Measurements from ENCODE around the gene VWC2L. TPM values are rescaled to one million over a fixed set of nuclear protein-coding genes. Genes with fewer than 3 reads are reported as not detected.

The VWC2L gene
- total and polyA plus RNA-seq, 2 donors (not counting 1 experiment from before 2014, with no cell fraction given): not detected

DNA sequence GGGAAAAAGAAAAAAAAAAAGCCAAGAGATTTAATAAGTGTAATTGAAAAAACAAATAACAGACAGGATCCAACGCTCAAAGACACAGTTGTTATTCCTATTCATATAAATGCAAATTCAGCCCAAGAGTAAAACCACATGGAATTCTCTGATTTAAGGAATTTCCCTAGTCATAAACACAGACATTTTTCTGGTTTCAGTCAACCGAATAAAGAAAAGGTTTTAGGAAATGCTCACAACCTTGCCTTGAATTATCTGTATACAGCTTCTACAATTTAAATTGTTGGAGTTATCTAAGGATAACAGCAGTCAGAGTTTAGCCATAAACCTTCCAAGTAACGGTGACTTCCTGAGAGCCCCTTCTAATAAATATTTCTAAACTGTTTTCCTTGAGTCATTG is 122.7 kb downstream of the VWC2L start:
- no peak overlapping the region for H2AFZ ChIP-seq (ENCODE audit: insufficient read depth, low read depth, low read length, poor library complexity, severe bottlenecking)
- no peaks in the 10 kb centered on the region for H3K9me3 ChIP-seq (ENCODE audit: control extremely low read depth in 1 of 3, control insufficient read depth in 2 of 3, insufficient read depth in 1 of 3, low read length in 2 of 3)
- no peak overlapping the region for H3K9ac ChIP-seq (ENCODE audit: low read length)
- intact Hi-C loops (cut with micrococcal nuclease): no loop called here
- no peaks in the 10 kb centered on the region for H3K79me2 ChIP-seq (ENCODE audit: control insufficient read depth, insufficient read depth, low read length)
- no peaks in the 10 kb centered on the region for H3K36me3 ChIP-seq (replicated peaks in 1 of 2; ENCODE audit: control extremely low read depth in 1 of 2, control insufficient read depth in 1 of 2, extremely low read depth in 1 of 2, insufficient read depth in 2 of 2, low read length in 1 of 2)
- Mint-ChIP-seq H3K4me1 (no peaks in the 10 kb centered on the region), H3K27ac (no peak overlapping the region), H3K4me3 (no peak overlapping the region), H3K9me3 (ENCODE audit: insufficient read depth) (no peaks in the 10 kb centered on the region), H3K27me3 (peaks cover 3% of the 10 kb centered on the region)
- no CpG with 5 or more reads among the region's 3 CpGs for WGBS (ENCODE audit: insufficient coverage)
- no peak for DNase-seq
- TF ChIP-seq, protein P1, sequence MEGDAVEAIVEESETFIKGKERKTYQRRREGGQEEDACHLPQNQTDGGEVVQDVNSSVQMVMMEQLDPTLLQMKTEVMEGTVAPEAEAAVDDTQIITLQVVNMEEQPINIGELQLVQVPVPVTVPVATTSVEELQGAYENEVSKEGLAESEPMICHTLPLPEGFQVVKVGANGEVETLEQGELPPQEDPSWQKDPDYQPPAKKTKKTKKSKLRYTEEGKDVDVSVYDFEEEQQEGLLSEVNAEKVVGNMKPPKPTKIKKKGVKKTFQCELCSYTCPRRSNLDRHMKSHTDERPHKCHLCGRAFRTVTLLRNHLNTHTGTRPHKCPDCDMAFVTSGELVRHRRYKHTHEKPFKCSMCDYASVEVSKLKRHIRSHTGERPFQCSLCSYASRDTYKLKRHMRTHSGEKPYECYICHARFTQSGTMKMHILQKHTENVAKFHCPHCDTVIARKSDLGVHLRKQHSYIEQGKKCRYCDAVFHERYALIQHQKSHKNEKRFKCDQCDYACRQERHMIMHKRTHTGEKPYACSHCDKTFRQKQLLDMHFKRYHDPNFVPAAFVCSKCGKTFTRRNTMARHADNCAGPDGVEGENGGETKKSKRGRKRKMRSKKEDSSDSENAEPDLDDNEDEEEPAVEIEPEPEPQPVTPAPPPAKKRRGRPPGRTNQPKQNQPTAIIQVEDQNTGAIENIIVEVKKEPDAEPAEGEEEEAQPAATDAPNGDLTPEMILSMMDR (IDR thresholded peaks at IDR 0.05): no peak
- no peak overlapping the region for H3K27ac ChIP-seq (ENCODE audit: low read length in 2 of 2)
- CTCF ChIA-PET: no interaction called here
- no peak overlapping the region for H3K4me3 ChIP-seq (ENCODE audit: control extremely low read depth in 1 of 5, extremely low read depth in 1 of 5, insufficient read depth in 1 of 5, low read depth in 2 of 5, low read length in 4 of 5)
- no peak overlapping the region for H3K4me2 ChIP-seq (replicated peaks; ENCODE audit: low read depth, low read length, poor library complexity, severe bottlenecking)
- H3K27me3 ChIP-seq (replicated peaks in 1 of 4; ENCODE audit: control extremely low read depth in 1 of 4, control insufficient read depth in 3 of 4, insufficient read depth in 4 of 4, low read length in 3 of 4): no peaks in the 10 kb centered on the region
- POLR2A ChIA-PET: no interaction called here
- no peaks in the 10 kb centered on the region for H4K20me1 ChIP-seq (ENCODE audit: control insufficient read depth, insufficient read depth, low read length, poor library complexity, severe bottlenecking)
- H3K4me1 ChIP-seq (ENCODE audit: control insufficient read depth in 2 of 2, insufficient read depth in 2 of 2, low read length in 2 of 2): no peaks in the 10 kb centered on the region
- ATAC-seq (ENCODE audit: low read depth): no peak

DNA sequence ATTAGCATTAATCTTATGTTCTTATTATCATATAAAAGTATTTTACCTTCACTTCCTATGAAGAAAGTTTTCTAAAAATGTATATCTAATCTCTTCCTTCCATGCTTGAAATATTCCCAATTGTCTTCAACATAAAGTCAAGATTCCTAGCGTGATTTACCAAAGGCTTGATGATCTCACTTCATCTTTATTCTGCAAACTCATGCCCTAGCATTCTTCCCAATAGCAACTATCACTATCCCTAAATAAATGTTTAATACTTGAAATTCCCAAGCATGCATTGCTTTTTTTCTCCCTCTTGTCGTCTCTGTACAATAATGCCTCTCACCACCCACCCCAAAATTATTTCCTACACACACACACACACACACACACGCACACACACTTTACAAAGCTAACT is 125.8 kb downstream of the VWC2L start:
- Mint-ChIP-seq H3K9me3 (ENCODE audit: insufficient read depth) (no peaks in the 10 kb centered on the region), H3K4me3 (no peak overlapping the region), H3K4me1 (no peaks in the 10 kb centered on the region), H3K27ac (no peak overlapping the region), H3K27me3 (peaks cover 3% of the 10 kb centered on the region)
- H3K27me3 ChIP-seq (replicated peaks in 1 of 4; ENCODE audit: control extremely low read depth in 1 of 4, control insufficient read depth in 3 of 4, insufficient read depth in 4 of 4, low read length in 3 of 4): no peaks in the 10 kb centered on the region
- H3K9ac ChIP-seq (ENCODE audit: low read length): no peak overlapping the region
- ChIA-PET POLR2A (no interaction called here), CTCF (no interaction called here)
- TF ChIP-seq, protein P1 (IDR thresholded peaks at IDR 0.05): no peak
- no peak overlapping the region for H3K4me2 ChIP-seq (replicated peaks; ENCODE audit: low read depth, low read length, poor library complexity, severe bottlenecking)
- no peaks in the 10 kb centered on the region for H3K36me3 ChIP-seq (replicated peaks in 1 of 2; ENCODE audit: control extremely low read depth in 1 of 2, control insufficient read depth in 1 of 2, extremely low read depth in 1 of 2, insufficient read depth in 2 of 2, low read length in 1 of 2)
- no peaks in the 10 kb centered on the region for H3K79me2 ChIP-seq (ENCODE audit: control insufficient read depth, insufficient read depth, low read length)
- H3K4me1 ChIP-seq (ENCODE audit: control insufficient read depth in 2 of 2, insufficient read depth in 2 of 2, low read length in 2 of 2): no peaks in the 10 kb centered on the region
- H2AFZ ChIP-seq (ENCODE audit: insufficient read depth, low read depth, low read length, poor library complexity, severe bottlenecking): no peak overlapping the region
- H4K20me1 ChIP-seq (ENCODE audit: control insufficient read depth, insufficient read depth, low read length, poor library complexity, severe bottlenecking): no peaks in the 10 kb centered on the region
- no peak overlapping the region for H3K27ac ChIP-seq (ENCODE audit: low read length in 2 of 2)
- 96% methylated on average over 3 of the region's 3 CpGs for WGBS (ENCODE audit: insufficient coverage)
- no peaks in the 10 kb centered on the region for H3K9me3 ChIP-seq (ENCODE audit: control extremely low read depth in 1 of 3, control insufficient read depth in 2 of 3, insufficient read depth in 1 of 3, low read length in 2 of 3)
- ATAC-seq (ENCODE audit: low read depth) (no peak), DNase-seq (no peak)
- intact Hi-C loops (cut with micrococcal nuclease): no loop called here
- no peak overlapping the region for H3K4me3 ChIP-seq (ENCODE audit: control extremely low read depth in 1 of 5, extremely low read depth in 1 of 5, insufficient read depth in 1 of 5, low read depth in 2 of 5, low read length in 4 of 5)

Data from B cell (primary cell).